HG03159 (cell line): ENCODE measurements around the gene PHC3.

Experiments
- ATAC-seq: cut with Tn5 transposase; IDR thresholded peaks from one replicate; pipeline ENCODE4 v1.9.1; 2021; ENCODE audit warnings: mild to moderate bottlenecking, moderate library complexity; ENCODE audit not compliant: unreplicated experiment

Gene PHC3

DNA sequence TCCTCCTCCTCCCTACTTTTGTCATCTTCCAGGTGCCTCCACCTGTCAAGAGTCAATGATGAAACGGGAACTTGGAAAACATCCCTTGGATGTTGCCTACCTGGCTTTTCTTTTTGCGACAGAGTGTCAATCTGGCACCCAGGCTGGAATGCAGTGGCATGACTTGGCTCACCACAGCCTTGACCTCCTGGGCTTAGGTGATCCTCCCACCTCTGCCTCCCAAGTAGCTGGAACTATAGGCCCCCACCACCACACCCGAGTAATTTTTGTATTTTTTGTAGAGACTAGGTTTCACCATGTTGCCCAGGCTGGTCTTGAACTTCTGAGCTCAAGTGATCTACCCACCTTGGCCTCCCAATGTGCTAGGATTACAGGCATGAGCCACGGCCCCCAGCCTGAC lies 100.9 kb downstream of the PHC3 start:
- ATAC-seq: no peak

DNA sequence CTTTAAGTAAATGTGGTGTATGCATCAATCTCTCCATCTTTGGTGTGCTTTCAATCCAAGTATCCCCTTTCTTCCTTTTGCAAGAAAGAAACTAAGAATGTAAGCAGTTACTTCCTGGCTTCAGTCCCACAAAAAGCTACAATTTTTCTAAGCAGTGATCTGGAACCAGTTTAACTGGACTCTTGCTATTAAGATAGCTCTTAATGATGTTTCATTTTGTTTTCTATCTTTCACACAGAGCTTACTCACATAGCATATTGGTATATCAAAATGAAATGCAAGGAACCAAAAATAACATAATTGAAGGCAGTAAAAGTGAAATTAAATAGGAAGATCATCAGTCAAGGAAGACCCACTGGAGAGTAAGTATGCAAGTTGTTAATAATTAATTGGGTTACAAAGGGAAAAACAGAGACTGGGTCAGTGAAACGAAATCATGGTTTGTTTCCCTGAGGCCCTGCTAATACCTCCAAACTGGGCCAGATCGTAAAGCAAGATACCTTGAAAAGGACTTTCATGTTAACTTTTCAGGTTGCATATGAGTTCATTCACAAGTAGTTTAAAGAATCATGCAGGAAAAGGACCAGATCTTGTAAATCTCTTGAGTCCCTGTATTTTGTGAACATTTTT lies 101.9 kb downstream of the PHC3 start:
- no peak for ATAC-seq

DNA sequence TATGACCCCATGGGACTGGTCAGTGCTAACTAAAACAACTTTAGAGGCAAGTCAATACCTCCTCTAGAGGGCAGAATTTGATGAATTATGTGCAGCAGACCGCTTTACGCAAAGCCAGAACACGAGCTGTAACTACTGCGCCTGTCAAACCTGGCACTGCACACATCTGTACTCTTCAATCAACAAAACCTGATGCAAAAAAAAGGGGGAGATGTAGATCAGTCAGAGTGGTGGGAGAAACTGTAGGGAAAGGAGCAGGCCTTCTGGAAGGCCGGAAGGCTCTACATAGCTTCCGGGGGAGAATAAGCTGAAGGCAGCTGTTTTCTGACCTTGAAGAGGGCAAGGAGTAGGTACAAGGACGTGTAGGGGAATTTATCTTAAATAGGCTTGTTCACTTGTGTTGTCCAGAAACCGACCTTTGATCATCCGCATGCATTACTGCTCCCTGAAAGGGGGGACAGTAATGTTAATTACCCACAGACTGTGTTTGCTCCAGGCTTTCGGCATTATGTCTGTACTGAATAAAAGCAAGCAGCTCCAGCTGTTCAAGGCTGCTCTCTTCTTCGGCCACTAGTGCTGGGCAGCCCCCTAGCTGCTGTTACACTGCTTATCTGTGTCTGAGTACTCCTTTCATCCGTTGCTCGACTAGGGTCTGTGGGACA lies 102.8 kb downstream of the PHC3 start:
- no peak for ATAC-seq

DNA sequence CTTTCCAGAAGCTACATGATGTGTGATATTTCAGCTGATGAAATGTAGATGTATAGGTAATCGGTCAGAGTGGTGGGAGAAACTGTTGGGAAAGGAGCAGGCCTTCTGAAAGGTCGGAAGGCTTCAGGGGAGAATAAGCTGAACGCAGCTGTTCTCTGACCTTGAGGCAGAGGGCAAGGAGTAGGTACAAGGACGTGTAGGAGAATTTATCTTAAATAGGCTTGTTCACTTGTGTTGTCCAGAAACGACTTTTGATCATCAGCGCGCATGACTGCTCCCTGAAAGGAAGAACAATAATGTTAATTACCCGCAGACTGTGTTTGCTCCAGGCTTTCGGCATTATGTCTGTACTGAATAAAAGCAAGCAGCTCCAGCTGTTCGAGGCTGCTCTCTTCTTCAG lies 104.2 kb downstream of the PHC3 start:
- ATAC-seq: no peak

DNA sequence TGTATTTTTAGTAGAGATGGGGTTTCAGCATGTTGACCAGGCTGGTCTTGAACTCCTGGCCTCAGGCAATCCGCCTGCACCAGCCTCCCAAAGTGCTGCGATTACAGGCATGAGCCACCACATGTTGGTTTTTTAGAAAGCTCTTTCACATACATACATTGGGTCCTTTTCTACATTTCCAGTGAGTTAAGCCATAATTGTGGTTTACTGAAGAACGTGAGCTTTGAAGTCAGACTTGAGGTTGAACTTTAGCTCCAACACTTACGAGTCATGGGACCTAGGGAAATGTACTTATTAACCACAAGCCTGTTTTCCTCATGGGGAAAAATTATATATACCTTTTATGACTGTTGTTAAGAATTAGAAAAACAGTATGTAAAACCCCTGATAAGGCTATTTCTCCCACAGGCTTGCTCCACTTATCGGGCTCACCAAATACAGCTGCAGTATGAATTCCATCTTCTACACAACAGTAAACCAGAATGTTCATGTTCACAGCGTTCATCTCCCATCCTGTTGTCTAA lies 104.8 kb downstream of the PHC3 start:
- no peak for ATAC-seq

DNA sequence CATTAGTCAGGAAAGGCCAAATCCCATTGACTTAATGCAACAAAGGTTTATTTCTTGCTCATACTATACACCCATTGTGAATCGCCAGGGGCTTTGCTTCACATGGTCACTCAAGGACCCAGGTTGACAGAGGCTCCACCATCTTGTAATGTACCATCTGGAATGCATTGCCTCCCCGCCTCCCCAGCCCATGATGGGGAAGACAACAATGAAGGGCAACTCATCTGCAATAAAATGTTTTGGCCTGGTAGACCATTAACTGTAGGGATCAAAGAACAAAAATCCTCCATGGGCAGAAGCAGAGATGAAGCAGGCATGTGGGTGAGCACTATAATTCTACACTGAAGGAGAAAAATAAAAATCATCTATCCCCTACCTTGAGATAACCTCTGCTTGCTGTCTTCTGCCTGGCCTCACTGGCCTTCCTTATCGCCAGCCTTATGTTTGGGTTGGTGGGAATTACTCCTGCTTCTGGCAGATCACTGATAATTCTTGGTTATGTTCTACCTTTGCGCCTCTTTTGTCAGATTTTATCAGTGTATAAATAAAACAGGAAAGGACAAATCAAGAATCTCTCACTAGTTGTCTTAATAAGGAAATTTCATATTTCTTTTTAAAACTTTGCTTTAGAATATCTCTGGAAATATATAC lies 106.0 kb downstream of the PHC3 start:
- ATAC-seq: no peak

DNA sequence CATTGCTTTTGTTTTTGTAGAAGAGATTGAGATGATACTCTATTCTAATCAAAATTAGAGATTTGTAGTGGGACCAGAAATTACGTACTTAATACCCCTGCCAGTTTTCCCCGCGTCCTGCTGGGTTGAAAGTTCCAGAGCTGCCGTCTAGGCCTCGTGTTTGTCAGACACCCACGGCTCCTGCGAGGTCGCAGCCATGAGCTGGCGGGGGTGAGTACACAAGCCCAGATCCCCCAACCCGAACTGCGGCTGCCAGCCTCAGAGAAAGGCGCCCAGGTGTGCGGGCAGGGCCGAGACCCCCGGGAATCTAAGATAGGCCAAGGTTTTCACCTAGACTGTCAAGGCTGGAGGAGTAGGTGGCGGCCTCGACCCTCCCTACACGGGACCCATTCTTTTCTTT lies 117.4 kb downstream of the PHC3 start:
- ATAC-seq: no peak

DNA sequence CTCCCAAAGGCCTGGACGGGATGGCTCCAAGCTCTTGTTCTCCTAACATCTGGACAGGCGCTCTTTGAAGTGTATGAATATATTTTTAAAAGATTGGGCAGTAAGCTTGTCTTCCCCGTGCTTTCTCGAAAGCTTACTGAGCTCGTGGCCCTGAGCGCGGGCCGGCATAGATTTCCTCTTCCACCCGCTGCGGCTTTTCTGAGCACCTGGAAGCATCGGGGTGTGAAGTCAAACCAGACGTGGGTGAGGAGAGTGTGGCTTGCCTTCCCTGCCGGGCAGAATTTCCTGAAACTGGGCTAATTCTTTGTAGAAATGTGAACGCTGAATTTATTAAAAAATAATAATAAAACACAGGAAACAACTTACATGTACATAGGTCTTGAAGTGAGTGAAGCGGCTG lies 117.8 kb downstream of the PHC3 start:
- no peak for ATAC-seq

DNA sequence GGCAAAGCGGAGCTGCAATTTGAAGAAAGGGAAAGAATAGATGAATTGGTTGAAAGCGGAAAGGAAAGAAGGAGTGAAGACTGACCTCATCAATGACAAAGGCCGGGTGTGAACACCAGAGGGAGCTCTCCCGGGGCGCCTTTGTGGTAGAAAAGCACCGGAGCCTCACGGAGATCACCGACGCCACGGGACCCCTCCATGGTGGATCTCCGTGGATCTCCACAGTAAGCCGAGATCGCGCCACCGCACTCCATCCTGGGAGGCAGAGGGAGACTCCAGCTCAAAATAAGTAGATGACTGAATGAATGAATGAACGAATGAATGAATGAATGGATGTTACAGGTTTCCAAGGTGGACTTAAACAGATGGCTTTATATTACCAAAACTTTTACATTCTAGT lies 118.8 kb downstream of the PHC3 start:
- ATAC-seq: no peak

DNA sequence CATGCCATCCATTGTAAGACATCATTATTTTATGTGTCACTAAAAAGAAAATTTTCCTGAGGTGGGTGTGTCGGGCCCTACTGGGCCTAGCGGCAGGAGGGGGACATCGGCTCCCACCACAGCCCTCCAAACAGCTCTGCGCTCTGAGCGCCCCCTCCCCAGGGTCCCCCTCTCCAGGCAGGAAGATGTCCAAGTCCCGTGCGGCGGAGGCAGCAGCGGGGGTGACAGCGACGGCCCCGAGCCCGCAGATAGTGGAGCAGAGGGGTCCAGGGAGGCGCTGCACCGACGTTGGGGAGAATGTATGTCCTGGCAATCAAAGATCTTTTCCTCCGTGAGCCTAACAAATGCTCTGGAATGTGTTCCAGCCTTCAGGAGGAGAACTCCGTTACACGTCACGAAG lies 119.5 kb downstream of the PHC3 start:
- ATAC-seq: no peak

DNA sequence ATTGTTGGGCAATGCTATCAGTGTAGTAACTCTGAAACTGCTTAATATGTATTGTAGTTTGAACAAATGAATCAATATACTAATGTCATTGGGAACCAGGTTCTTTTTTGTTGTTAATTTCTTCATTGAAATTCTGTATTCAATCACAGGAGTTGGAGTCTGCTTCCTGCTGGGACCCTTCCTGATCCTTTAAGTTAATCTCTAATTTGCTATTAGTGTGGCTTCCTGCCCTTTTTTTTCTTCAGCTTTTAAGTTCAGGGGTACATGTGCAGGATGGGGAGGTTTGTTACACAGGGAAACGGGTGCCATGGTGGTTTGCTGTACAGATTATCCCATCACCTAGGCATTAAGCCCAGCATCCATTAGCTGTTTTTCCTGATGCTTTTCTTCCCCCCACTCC lies 122.1 kb downstream of the PHC3 start:
- no peak for ATAC-seq

DNA sequence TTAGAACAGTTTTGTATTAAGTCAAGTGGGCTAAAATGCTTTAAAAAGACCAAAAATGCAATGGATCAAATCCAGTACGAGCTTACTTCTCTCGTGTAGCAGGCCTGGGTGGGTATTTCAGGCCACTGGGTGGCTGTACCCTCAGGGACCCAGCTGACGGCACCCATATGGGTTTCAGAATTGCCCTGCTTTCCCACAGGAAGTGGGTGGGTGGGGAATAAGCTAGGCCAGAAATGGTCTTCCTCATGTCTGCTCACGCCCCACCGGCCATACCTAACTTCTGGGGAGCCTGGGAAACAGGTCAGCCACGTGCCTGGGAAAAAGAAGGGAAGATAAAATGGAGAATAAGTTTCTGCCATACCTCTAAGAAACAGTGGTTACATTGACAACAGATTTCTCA lies 123.4 kb downstream of the PHC3 start:
- no peak for ATAC-seq

DNA sequence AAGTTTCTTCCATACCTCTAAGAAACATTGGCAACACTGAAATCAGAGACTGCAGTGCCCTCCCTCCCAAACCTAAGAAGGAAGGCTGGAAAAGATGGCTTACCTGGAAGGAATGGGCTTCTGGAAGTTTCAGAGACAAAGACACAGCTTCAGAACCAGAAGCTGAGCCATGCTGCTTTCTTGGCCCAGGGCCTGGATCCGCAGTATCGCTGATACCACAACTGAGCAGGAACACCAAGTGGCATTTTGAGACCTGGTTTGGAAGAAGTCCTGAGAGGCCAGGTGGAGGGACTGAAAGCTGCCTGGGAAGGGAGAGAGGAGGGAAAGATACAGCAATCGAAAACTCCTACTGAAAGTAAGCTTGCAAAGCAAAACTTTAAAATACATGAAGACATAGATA lies 124.0 kb downstream of the PHC3 start:
- ATAC-seq: no peak

DNA sequence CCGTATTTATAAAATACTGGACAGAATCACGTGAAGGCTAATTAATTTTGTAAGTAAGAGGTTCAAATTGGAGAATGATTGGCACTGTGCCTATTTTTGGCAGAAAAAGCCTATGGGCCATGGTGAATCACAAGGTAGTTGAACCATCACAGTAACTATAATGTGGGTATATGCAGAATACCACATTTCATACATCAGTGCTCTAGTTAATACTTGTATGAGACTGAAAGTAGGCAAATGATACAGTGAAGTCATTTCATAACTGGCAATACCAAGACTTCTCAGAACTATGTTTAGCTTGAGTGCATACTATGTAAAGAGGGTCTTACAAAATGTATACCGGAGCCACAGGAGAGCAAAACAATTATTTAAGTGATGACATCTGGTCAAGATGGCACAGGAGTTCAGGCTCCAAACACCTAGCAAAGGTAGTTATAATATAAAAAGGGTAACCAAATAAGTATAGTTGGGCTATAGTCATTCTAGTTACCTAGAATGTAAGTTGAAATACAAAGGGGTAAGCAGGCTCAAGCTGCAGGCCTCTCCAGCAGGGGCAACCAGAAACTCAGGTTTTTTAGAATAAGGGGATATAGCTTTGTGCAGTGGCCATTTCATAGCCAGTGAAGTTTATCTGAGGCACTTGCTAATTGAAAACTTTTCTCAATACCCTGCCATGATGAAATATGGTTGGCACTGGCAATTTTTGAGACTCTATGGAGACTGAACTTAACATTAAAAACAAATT lies 124.7 kb downstream of the PHC3 start:
- ATAC-seq: peak; percentile 90

DNA sequence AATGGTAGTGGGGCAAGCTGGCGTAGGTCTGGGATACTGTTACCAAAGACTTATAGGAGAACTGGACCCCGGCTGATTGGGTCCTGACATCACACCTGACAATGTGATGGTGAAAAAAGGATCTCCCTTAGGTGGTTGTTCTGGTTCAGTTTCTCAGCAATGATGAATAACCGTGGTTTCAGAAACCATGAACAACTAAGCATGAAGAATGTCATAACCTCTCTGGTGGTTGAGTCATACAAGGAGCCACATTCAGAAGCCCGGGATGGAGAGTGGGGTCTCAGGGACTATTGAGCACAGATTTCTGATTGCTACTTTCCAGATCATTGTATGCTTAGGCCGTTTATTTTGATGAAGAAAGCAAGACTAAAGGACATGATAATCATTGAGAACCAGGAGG lies 126.3 kb downstream of the PHC3 start:
- peak; percentile 67 for ATAC-seq

DNA sequence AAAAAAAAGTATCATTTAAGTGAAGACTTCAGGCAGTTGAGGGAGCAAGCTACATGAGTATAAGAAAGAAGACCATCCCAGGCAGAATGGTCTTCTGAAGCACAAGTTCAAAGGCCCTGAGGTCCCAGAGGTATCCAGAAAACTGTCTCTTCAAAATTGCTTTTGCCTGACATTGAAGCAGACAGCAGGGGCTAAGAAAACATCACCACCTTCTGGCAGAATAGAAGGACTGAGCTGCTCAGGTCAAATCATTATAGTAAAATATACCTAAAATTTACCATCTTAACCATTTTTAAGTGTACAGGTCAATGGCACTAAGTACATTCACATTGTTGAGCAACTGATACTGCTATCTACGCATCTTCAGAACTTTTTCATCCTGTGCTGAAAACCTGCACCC lies 127.3 kb downstream of the PHC3 start:
- no peak for ATAC-seq

DNA sequence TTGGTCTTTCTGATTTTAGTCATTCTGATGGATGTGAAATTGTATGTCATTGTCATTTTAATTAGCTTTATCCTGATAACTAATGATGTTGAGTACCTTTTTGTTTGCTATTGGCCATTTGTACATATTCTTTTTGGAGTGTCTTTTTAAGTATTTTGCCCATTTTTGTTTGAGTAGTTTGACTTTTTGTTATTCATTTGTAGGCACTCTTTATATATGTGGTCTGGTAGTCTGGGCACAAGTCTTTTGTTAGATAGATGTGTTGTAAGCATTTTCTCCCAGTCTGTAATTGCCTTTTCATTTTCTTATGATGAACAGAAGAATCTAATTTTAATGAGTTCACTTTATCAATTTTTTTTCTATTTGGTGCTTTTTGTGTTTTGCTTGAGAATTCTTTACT lies 129.1 kb downstream of the PHC3 start:
- ATAC-seq: no peak

DNA sequence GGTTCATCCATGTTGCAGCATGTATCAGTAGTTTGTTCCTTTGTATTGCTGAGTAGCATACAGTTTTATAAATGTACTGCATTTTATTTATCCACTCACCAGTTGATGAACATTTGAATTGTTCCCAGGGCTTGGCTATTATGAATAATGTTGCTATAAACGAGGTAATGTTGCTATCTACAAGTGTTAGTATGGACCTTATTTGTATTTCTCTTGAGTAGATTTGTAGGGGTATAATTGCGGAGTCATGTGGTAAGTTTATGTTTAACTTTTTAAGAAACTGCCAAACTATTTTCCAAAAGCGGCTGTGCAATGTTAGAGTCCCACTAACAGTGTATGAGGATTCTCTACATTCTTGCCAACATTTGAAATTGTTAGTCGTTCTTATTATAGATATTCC lies 130.8 kb downstream of the PHC3 start:
- no peak for ATAC-seq

DNA sequence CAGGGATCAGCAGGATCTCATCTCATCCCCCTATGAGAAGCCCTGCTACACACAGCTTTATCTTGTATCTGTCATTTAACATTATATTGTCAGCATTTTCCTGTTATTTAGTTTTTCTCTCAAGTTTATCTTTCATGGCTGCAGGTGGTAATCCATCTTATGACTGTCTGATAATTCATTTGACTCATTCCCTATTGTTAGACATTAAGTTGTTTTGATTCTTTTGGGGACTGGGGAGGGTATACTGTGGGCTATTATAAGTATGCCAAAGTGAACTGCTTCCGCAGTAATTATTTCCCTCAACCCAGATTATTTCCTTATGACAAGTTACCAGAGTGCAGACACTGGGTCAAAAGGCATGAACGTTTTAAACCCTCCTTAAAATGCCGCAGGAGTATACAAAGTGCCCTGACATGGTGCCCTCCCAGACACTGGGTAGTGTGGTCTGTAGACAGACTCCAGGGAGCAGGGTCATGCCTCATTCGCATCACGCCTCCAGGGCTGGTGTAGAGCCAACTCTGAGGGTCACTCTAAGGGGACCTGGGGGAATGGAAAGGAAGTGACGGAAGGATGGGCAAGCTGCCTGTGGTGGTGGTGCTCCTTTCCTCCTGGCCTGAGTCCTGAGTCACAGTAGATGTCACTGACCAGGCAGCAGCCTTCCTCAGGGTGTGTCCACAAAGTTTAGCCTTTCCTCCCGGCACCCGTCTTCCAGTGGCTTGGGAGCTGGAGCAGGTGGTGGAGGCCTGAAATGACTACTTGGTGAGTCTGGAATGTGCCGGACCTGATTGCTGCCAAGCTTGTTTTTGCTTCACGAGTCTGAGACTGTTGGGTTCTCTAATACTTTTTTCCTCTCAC lies 132.2 kb downstream of the PHC3 start:
- no peak for ATAC-seq

DNA sequence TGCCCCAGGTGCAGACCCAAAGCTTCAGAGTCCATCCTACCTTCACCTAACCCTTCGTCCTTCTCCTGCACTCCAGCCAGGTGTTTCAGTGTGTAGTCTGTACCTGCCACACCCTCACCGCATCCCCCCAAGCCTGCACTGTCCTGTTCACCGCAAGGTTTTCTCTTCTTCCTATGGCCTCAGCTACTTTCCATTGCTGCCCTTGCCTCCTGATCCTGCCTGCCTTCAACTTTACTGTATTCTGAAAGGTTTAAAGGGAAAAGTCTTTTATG lies 134.5 kb downstream of the PHC3 start:
- ATAC-seq: no peak
